A549 treated with RU486 at 1 μM for 4 hours (cell line): ENCODE data around the gene SLC5A6. TPM values are rescaled to one million over a fixed set of nuclear protein-coding genes. Genes with fewer than 3 reads are reported as not detected.

Experiments
- total RNA-seq: library from RNA; stranded (reverse); fragments of 200-300 nt; extraction: Qiagen RNA extraction; gene quantifications from 5 replicates; pipeline ENCODE4 v1.2.3, GENCODE V29; 2022; ENCODE audit warnings: low read depth

The SLC5A6 gene
- 64.9 to 70.5 TPM (median 69.7 TPM) in 5 replicates for total RNA-seq

DNA sequence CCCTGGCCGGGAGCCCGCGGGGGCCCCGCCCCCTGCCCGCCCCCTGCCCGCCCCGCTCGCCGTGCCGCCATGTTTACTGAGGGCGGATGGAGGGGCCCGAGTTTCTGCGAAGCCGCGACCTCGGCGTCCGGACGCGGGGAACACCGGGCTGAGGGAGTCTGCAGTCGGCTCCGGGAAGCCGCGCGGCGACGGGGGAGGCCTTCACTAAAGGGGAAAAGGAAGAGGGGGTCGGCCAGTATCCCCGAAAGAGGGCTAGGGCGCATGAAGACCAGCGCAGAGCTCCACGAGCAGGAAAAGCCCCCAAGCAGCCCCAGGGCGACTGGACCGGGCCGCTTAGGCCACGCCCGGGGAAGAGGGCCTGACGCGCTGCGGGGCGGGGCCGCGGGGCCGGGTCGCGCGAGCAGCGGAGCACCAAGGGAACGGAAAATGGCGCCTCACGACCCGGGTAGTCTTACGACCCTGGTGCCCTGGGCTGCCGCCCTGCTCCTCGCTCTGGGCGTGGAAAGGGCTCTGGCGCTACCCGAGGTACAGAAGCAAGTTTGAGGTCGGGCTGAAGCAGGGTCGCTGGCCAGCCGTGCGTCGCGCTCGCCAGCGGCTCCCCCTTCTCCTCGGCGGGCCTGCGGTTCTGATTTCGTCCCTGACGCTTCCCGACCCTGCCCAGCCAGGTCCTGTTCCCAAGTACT lies at the start of gene SLC5A6, which contains the start of gene ATRAID:
TSS of gene SLC5A6 (minus strand) at position 326 of the 683 bp plus-strand sequence. CDS start 4,618 bp downstream, outside the sequence.
TSS of gene ATRAID (plus strand) at position 99 of the 683 bp plus-strand sequence. CDS start at position 427, 328 bp downstream.

DNA sequence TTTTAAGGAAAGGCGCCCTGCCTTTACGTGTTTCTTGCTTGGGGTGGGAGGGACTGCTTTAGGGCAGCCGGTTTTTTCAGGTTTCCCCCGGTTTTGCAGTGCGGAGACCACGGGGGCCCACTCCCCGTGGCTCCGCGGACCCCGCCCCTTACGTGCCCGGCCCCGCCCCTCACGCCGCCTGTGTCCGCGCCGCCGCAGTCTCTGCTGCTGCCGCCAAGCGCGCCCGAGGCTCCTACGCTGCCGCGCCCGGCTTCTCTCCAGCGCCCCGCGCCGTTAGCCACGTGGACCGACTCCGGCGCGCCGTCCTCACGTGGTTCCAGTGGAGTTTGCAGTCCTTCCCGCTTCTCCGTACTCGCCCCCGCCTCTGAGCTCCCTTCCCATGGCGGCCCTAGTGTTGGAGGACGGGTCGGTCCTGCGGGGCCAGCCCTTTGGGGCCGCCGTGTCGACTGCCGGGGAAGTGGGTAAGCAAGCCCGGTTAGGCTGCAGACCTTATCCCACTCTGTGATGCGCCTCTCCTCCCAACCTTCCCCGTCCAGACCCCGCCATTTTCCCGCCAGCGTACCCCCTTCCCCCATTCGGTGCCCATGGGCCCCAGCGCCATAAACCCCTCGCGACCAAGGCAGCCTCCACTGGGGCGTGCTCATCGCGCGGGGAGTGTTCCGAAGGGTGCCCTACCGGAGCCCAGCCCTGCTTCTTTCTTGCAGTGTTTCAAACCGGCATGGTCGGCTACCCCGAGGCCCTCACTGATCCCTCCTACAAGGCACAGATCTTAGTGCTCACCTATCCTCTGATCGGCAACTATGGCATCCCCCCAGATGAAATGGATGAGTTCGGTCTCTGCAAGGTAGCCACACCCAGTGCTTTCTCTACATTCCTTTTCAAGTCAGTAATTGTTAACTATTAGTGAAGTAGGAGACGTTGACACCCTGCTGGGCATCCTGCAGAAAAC lies 5.4 kb upstream of the SLC5A6 start, which contains the start of gene CAD:
TSS of gene CAD (plus strand) at position 197 of the 949 bp plus-strand sequence. CDS start at position 380, 183 bp downstream.

Other genes starting within 250 kb of the SLC5A6 start
- 12.3 to 16.4 TPM (median 14.0 TPM) in 5 replicates for gene MAPRE3, start 241.6 kb downstream of the SLC5A6 start, total RNA-seq
- 52.2 to 69.6 TPM (median 67.5 TPM) in 5 replicates for gene TMEM214, start 179.3 kb downstream of the SLC5A6 start, total RNA-seq
- 29.3 to 32.7 TPM (median 31.2 TPM) in 5 replicates for gene AGBL5, start 160.6 kb downstream of the SLC5A6 start, total RNA-seq
- gene OST4, start 140.6 kb downstream of the SLC5A6 start, total RNA-seq = 547 to 603 TPM (median 568 TPM) in 5 replicates
- 0.33 to 0.69 TPM (median 0.57 TPM) in 5 replicates for gene EMILIN1, start 133.7 kb downstream of the SLC5A6 start, total RNA-seq
- 6.9 to 9.7 TPM (median 8.9 TPM) in 5 replicates for gene KHK, start 125.5 kb downstream of the SLC5A6 start, total RNA-seq
- 7.3 to 9.3 TPM (median 8.3 TPM) in 5 replicates for gene CGREF1, start 93.1 kb downstream of the SLC5A6 start, total RNA-seq
- gene ABHD1, start 88.5 kb downstream of the SLC5A6 start, total RNA-seq = 0.75 to 1.5 TPM (median 1.3 TPM) in 5 replicates
- 46.4 to 65.5 TPM (median 62.6 TPM) in 5 replicates for gene PREB, start 77.6 kb downstream of the SLC5A6 start, total RNA-seq
- not detected in 5 replicates for gene PRR30, start 72.9 kb downstream of the SLC5A6 start, total RNA-seq
- gene TCF23, start 63.3 kb downstream of the SLC5A6 start, total RNA-seq = not detected in 5 replicates
- 207 to 224 TPM (median 215 TPM) in 5 replicates for gene ATRAID, start 227 bp downstream of the SLC5A6 start, total RNA-seq
- gene CAD, start 5.1 kb upstream of the SLC5A6 start, total RNA-seq = 50.1 to 70.8 TPM (median 60.1 TPM) in 5 replicates
- 2.5 to 3.8 TPM (median 3.8 TPM) in 5 replicates for gene SLC30A3, start 50.8 kb upstream of the SLC5A6 start, total RNA-seq
- gene DNAJC5G, start 63.2 kb upstream of the SLC5A6 start, total RNA-seq = not detected in 5 replicates
- 0.46 to 0.95 TPM (median 0.48 TPM) in 5 replicates for gene TRIM54, start 70.2 kb upstream of the SLC5A6 start, total RNA-seq
- 0.71 to 2.2 TPM (median 1.8 TPM) in 5 replicates for gene UCN, start 96.2 kb upstream of the SLC5A6 start, total RNA-seq
- gene MPV17, start 110.8 kb upstream of the SLC5A6 start, total RNA-seq = 69.2 to 99.8 TPM (median 85.7 TPM) in 5 replicates
- 55.1 to 68.3 TPM (median 62.9 TPM) in 5 replicates for gene GTF3C2, start 144.5 kb upstream of the SLC5A6 start, total RNA-seq
- gene EIF2B4, start 158.1 kb upstream of the SLC5A6 start, total RNA-seq = 52.9 to 65.7 TPM (median 58.5 TPM) in 5 replicates
- gene SNX17, start 158.3 kb upstream of the SLC5A6 start, total RNA-seq = 126 to 150 TPM (median 142 TPM) in 5 replicates
- 9.6 to 15.2 TPM (median 13.8 TPM) in 5 replicates for gene ZNF513, start 168.5 kb upstream of the SLC5A6 start, total RNA-seq
- gene PPM1G, start 197.3 kb upstream of the SLC5A6 start, total RNA-seq = 171 to 187 TPM (median 176 TPM) in 5 replicates
- gene NRBP1, start 216.4 kb upstream of the SLC5A6 start, total RNA-seq = 125 to 139 TPM (median 132 TPM) in 5 replicates
- 0.66 to 1.1 TPM (median 0.73 TPM) in 5 replicates for gene KRTCAP3, start 230.1 kb upstream of the SLC5A6 start, total RNA-seq